Activated CD4-positive, alpha-beta T cell treated with anti-CD3 and anti-CD28 coated beads, Interleukin-2, amount 10 ng/mL, durations not matched to agents 24 days and 14 days (primary cell): ENCODE measurements around the gene TMEM131L. TPM values are rescaled to one million over a fixed set of nuclear protein-coding genes. Genes with fewer than 3 reads are reported as not detected.
"Not testable (repeated sequence)": the region's sequence is repeated elsewhere in the genome, so short reads cannot be mapped to it uniquely, and the experiment has no call there.

ENCODE experiments used
- DNase-seq: peaks from one replicate; pipeline ENCODE4 v3.0.0; 2022
- H3K27ac Mint-ChIP-seq: one replicate; pipeline ENCODE4 v1.8.0; 2022; ENCODE audit warnings: mild to moderate bottlenecking, mixed read lengths
- H3K27me3 Mint-ChIP-seq: one replicate; pipeline ENCODE4 v1.8.0; 2022; ENCODE audit warnings: mixed read lengths
- H3K36me3 Mint-ChIP-seq: one replicate; pipeline ENCODE4 v1.8.0; 2022; ENCODE audit warnings: low read depth, mild to moderate bottlenecking, mixed read lengths
- H3K4me1 Mint-ChIP-seq: one replicate; pipeline ENCODE4 v1.8.0; 2021; ENCODE audit warnings: mixed read lengths
- H3K4me3 Mint-ChIP-seq: one replicate; pipeline ENCODE4 v1.8.0; 2022; ENCODE audit warnings: mild to moderate bottlenecking, moderate library complexity, mixed read lengths
- H3K9me3 Mint-ChIP-seq: one replicate; pipeline ENCODE4 v1.8.0; 2021; ENCODE audit warnings: mixed read lengths
- intact Hi-C: fragments of 100-400 bp; cut with micrococcal nuclease; formaldehyde crosslinking; loops from one replicate; pipeline ENCODE4 v1.15.1; 2023
- total RNA-seq: library from RNA; stranded (reverse); gene quantifications from 2 replicates; pipeline ENCODE4 v1.2.3, GENCODE V29; 2022

Gene TMEM131L
- total RNA-seq, 1 donor from 2014 or later: 40.6 TPM

- intact Hi-C loops: loop anchor here (1.0 kb wide), 1 partner anchor 8 kb away; no protein-coding TSS in a partner anchor
- Mint-ChIP-seq H3K4me1 (peaks cover 26% of the 10 kb centered on the region), H3K36me3 (peaks cover 19% of the 10 kb centered on the region)
These were observed 82.7 kb downstream of the TMEM131L start for GRCh38 chr4:153548907-153549306.

DNA sequence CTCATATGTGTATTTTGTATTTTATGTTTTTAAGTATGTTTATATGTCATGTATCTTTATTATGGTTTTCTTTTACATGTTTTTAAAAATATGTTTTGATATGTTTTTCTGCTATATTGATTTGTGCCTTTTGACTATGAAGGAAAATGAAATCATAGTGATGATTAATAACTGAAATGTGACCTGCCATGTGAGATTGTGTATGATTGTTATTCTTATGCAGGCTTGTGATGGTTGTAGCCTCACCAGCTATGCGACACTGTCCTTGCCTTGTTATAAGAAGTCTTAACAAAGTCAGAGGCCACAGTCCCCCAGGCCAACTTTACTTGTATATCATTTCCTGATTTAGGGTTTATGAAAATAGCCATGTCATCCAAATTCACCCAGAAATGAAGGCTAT, 83.2 kb downstream of the TMEM131L start:
- no peak for DNase-seq
- Mint-ChIP-seq H3K4me1 (peaks cover 25% of the 10 kb centered on the region), H3K4me3 (no peak overlapping the region), H3K27ac (no peak overlapping the region), H3K36me3 (peaks cover 18% of the 10 kb centered on the region), H3K27me3 (no peaks in the 10 kb centered on the region), H3K9me3 (no peaks in the 10 kb centered on the region)
- intact Hi-C loops: loop anchor here (1.0 kb wide), 1 partner anchor 8 kb away; no protein-coding TSS in a partner anchor

More at GRCh38 chr4:153548907-153549306, 82.7 kb downstream of the TMEM131L start:
- H3K27me3 Mint-ChIP-seq, DNase-seq, H3K4me3 Mint-ChIP-seq, H3K27ac Mint-ChIP-seq, H3K9me3 Mint-ChIP-seq: not testable (repeated sequence)

DNA sequence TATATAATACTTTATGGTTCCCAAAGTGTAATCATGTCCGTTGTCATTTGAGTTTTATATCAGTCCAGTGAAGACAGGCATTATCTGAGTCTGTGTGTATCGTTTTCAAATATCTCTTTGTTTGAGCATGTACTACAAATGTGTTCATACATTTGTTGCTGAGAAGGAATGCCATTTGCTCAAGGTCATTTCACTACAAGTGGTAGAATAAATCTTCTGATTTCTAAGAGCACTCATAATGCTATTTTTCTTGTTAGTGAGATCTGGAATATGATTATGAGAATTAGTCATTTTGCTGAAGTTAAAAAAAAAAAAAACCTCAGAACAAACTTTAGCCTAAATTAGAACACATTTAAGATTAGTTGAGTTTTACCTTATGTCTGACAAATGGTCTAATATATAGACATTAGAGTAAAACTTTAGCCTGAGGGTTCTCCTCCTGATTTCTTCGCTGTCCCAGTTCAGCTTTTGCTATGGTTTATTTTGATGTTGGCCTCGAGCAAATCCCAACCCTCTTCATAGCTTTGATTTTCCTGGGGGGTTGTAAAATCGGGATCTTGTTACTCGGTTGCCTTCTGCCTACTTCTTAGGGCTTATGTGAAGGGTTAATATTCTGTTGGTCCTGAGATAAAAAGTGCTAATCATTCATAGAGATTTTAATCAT, 87.1 kb downstream of the TMEM131L start:
- Mint-ChIP-seq H3K4me3 (no peak overlapping the region), H3K4me1 (peaks cover 23% of the 10 kb centered on the region), H3K27ac (no peak overlapping the region), H3K36me3 (peaks cover 37% of the 10 kb centered on the region), H3K27me3 (no peaks in the 10 kb centered on the region), H3K9me3 (no peaks in the 10 kb centered on the region)
- intact Hi-C loops: no loop called here
- no peak for DNase-seq

GRCh38 chr4:153553819-153554170, 87.6 kb downstream of the TMEM131L start:
- Mint-ChIP-seq H3K4me1 (peaks cover 19% of the 10 kb centered on the region), H3K9me3 (no peaks in the 10 kb centered on the region), H3K4me3 (no peak overlapping the region), H3K27ac (no peak overlapping the region), H3K27me3 (no peaks in the 10 kb centered on the region), H3K36me3 (peaks cover 40% of the 10 kb centered on the region)
- DNase-seq: no peak
- intact Hi-C loops: no loop called here

DNA sequence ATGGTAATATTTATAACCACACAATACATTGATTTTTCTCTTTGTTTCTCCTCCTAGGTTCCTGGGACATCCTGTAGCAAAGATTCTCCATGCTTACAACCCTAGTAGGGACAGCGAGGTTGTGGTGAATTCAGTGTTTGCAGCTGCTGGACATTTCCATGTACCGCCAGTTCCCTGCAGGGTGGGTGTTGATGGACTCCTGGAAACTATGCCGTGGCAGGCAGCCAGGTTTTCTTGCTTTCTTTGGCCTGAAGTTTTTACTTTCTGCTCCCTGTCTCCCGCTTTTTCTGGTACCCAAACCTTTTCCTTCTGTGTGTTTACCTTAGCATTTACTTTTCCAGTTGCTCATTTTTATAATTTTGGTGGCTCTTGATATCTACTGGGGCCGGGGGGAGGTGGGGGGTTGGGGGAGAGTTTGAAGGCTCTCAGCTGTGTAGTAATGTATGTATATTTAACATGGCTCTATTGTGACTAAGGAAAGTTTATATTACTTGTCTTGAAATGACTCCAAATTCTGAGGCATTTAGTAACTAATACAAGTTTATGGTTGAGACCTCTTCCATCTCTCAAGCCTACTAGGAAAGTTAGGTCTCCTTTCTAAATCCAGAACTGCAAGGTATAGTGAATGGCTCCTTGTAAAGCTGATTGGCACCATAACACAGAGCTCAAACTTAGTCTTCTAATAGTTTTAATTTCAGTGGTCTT, 89.7 kb downstream of the TMEM131L start:
- no peak for DNase-seq
- Mint-ChIP-seq H3K36me3 (peaks cover 55% of the 10 kb centered on the region), H3K4me3 (no peak overlapping the region), H3K27me3 (no peaks in the 10 kb centered on the region), H3K27ac (no peak overlapping the region), H3K4me1 (peaks cover 17% of the 10 kb centered on the region), H3K9me3 (peaks cover 5% of the 10 kb centered on the region)
- intact Hi-C loops: no loop called here

GRCh38 chr4:153556435-153556815, 90.3 kb downstream of the TMEM131L start:
- H3K9me3 Mint-ChIP-seq: peaks cover 8% of the 10 kb centered on the region
- H3K4me1 Mint-ChIP-seq: peaks cover 18% of the 10 kb centered on the region
- peaks cover 55% of the 10 kb centered on the region for H3K36me3 Mint-ChIP-seq
- no peak for DNase-seq
- no peak overlapping the region for H3K27ac Mint-ChIP-seq
- no peaks in the 10 kb centered on the region for H3K27me3 Mint-ChIP-seq
- H3K4me3 Mint-ChIP-seq: no peak overlapping the region
- intact Hi-C loops: no loop called here

DNA sequence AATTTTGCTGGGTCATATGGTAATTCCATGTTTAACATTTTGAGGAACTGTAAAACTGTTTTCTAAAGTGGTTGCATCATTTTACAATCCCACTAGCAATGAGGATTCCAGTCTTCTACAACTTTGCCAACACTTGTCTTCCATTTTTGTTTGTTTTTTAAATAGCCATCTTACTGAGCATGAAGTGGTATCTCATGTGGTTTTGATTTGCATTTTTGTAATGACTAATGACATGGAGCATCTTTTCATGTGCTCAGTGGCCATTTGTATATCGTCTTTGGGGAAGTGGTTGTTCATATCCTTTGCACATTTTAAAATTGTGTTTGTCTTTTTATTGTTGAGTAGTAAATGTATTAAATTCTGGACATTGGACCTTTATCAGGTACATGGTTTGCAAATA, 94.7 kb downstream of the TMEM131L start:
- H3K27me3 Mint-ChIP-seq: no peaks in the 10 kb centered on the region
- H3K4me3 Mint-ChIP-seq: no peak overlapping the region
- DNase-seq: no peak
- peaks cover 21% of the 10 kb centered on the region for H3K4me1 Mint-ChIP-seq
- peaks cover 11% of the 10 kb centered on the region for H3K9me3 Mint-ChIP-seq
- peaks cover 67% of the 10 kb centered on the region for H3K36me3 Mint-ChIP-seq
- H3K27ac Mint-ChIP-seq: no peak overlapping the region
- intact Hi-C loops: no loop called here

DNA sequence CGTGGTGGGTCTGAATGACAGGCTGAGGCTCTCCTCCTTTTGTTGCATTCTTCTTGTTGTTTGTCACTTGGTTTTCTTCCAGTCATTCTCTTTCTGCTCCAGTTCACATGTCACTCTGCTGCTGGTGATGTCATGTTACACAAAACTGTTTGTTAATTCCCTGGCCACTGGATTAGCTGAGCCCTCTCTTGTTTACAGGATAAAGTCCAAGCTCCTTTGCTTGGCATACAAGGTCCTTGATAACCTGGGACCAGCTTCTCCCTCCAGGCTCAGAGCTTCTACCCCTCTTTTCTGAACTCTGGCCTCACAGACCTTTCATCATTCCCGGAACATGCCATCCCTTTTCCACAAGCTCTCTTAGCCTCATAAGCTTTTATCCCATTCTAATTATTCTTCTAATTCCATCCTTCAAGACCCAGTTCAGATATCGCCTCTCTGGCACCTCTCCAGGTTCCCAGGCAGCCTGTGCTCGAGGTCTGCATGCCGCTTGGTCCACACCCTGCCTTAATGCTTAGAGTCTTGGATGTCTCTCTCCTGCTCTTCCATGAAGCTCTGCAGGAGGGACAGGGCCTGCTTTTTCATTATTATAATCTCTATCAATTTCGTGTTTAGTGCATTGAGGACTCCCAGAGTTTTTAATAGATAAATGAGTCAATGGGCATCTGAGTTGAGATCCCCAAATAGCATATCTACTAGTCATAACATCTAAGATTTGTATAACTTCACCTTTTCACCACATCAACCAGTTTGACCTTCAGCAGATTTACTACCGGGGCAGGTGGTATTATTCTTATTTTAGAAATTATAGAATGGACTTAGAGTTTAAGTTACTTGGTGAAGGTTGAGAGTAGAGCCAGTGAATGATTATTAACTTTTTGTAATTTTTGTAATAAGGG, 98.7 kb downstream of the TMEM131L start:
- Mint-ChIP-seq H3K4me3 (no peak overlapping the region), H3K9me3 (peaks cover 11% of the 10 kb centered on the region), H3K4me1 (peaks cover 29% of the 10 kb centered on the region), H3K36me3 (peaks cover 49% of the 10 kb centered on the region), H3K27ac (no peak overlapping the region), H3K27me3 (no peaks in the 10 kb centered on the region)
- no peak for DNase-seq
- intact Hi-C loops: no loop called here

DNA sequence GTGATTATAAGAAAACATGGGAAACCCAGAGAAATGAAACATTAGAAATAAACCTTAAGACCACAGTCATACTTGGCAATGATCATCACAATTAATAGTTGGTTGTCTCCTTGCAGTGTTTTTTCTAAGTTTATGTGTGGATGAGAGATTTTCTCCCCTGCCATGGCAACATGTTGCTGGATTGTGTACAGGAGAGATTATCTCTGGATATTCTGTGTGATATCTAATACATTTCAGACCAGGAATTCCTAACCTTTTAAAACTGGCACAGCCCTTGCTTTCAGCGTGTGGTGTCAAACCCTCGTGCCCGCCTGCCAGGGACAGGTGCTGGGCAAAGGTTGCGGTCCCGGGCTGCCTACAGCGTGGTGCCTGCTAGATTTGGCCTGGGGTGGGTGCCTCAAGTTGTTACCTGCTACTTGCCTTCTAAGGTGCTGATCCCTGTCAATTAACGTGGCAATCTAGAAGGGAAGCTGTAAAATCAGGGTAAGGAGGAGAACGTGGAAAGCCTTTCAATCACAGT, 100.5 kb downstream of the TMEM131L start:
- DNase-seq: no peak
- Mint-ChIP-seq H3K36me3 (peaks cover 34% of the 10 kb centered on the region), H3K27ac (peak overlapping the region; percentile 18), H3K4me1 (peaks cover 32% of the 10 kb centered on the region), H3K9me3 (peaks cover under 1% of the 10 kb centered on the region), H3K27me3 (no peaks in the 10 kb centered on the region), H3K4me3 (no peak overlapping the region)
- intact Hi-C loops: no loop called here

DNA sequence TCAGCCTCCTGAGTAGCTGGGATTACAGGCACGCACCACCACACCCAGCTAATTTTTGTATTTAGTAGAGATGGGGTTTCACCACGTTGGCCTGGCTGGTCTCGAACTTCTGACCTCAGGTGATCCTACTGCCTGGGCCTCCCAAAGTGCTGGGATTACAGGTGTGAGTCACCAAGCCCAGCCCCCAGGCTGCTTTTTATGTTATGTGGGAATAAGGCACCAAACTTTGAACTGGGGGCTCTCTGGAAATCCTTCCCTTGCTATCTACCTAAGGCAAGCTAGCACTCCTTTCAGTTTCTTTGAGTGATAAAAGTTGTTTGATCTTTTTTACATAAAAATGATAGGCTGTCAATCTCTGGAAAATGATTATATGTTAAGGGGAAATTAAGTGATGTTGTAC, 101.5 kb downstream of the TMEM131L start:
- H3K4me3 Mint-ChIP-seq, H3K9me3 Mint-ChIP-seq, DNase-seq, intact Hi-C loops, H3K27me3 Mint-ChIP-seq, H3K27ac Mint-ChIP-seq: not testable (repeated sequence)
- peaks cover 34% of the 10 kb centered on the region for H3K4me1 Mint-ChIP-seq
- peaks cover 36% of the 10 kb centered on the region for H3K36me3 Mint-ChIP-seq

DNA sequence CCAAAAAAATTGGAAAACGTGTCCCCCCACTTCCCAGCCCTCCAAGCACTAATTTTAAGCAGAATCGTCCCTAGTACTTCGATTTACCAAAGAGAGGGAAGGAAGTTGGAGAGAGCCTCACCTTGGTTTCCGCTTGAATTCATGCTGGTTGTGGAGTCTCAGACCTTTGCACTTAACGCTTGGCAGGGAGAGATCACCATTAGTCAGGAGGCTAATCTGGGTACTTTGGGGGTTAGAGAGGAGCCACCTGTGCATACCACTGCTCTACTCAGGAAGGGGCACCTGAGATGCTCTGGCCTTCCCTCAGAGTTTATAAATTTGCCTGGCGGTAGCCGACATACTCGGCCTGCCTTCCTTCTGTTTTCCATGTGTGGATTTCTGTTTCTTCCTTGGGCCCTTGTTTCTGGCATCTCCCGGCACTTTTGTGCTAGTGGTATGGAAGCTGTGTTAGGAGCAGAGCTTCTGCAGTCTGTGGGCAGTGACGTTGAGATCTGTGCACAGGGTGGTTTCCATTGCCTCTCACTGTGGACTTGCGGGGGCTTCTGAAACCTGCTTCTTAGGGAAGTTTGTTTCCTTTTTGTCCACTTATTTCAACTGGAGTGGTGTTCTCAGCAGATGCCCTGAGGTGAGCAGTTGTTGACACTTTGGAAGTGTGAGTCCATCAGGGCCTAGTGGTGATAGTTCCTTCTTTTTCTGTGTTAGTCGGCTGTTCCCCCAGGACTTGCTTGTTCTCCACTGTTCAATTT, 104.2 kb downstream of the TMEM131L start:
- intact Hi-C loops: no loop called here
- Mint-ChIP-seq H3K27ac (peak overlapping the region; percentile 78), H3K4me1 (peaks cover 52% of the 10 kb centered on the region), H3K36me3 (peaks cover 23% of the 10 kb centered on the region), H3K4me3 (no peak overlapping the region), H3K9me3 (no peaks in the 10 kb centered on the region), H3K27me3 (no peaks in the 10 kb centered on the region)
- DNase-seq: no peak

DNA sequence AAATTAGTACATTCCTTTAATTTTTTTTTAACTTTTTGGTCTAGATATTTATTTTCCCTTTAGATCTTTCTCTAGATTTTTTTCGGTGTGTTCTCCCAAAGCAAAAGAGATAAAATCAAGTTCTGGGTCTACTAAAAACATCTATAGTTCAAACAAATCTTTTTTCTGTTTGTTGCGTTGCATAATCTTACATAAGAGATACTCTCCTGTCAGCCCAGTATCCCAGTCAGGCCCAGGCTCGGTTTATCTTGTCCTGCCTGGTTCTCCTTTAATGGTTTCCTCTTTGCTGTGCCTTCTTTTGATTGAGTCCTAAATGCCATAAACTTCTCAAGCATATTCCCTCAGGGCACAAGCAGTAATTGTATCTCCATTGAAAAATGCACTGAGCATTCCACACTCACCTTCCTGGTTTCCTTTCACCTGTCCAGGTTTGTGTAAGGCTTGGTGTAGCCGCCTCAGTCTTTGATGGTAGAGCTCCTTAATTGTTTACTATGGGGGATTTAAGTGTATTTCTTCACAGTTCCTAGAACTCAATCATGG, 104.9 kb downstream of the TMEM131L start:
- no peak overlapping the region for H3K4me3 Mint-ChIP-seq
- intact Hi-C loops: no loop called here
- no peak for DNase-seq
- H3K9me3 Mint-ChIP-seq: no peaks in the 10 kb centered on the region
- peaks cover 23% of the 10 kb centered on the region for H3K36me3 Mint-ChIP-seq
- H3K27me3 Mint-ChIP-seq: no peaks in the 10 kb centered on the region
- H3K4me1 Mint-ChIP-seq: peaks cover 53% of the 10 kb centered on the region
- no peak overlapping the region for H3K27ac Mint-ChIP-seq

- no peaks in the 10 kb centered on the region for H3K9me3 Mint-ChIP-seq
- H3K36me3 Mint-ChIP-seq: peaks cover 18% of the 10 kb centered on the region
- no peak overlapping the region for H3K4me3 Mint-ChIP-seq
- DNase-seq: no peak
- peaks cover 60% of the 10 kb centered on the region for H3K4me1 Mint-ChIP-seq
- H3K27ac Mint-ChIP-seq: peak overlapping the region; percentile 26
- intact Hi-C loops: no loop called here
- H3K27me3 Mint-ChIP-seq: no peaks in the 10 kb centered on the region
These were observed 106.4 kb downstream of the TMEM131L start for GRCh38 chr4:153572609-153573008.
